Measurements from ENCODE around the gene BMP7.

DNA sequence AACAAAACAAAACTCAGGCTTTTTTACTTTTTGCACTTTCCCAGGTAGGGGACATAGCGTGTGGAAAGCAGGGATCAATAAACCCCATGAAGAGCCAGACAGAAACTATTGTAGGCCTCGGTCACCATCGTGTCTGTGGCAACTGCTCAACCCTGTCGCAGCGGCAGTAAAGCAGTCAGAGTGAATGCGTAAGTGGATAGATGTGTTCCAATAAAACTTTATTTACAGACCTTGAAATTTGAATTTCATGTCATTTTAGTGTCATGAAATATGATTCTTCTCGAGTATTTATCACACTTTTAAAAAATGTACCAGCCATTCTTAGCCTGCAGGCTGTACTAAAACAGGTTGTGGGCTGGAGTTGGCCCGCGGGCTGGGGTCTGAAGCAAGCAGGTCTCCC, 14.5 kb downstream of the BMP7 start:
- no peak for TF ChIP-seq EZH2phosphoT487 (IDR thresholded peaks at IDR 0.05; ENCODE audit: unreplicated experiment)
- TF ChIP-seq, protein P1, sequence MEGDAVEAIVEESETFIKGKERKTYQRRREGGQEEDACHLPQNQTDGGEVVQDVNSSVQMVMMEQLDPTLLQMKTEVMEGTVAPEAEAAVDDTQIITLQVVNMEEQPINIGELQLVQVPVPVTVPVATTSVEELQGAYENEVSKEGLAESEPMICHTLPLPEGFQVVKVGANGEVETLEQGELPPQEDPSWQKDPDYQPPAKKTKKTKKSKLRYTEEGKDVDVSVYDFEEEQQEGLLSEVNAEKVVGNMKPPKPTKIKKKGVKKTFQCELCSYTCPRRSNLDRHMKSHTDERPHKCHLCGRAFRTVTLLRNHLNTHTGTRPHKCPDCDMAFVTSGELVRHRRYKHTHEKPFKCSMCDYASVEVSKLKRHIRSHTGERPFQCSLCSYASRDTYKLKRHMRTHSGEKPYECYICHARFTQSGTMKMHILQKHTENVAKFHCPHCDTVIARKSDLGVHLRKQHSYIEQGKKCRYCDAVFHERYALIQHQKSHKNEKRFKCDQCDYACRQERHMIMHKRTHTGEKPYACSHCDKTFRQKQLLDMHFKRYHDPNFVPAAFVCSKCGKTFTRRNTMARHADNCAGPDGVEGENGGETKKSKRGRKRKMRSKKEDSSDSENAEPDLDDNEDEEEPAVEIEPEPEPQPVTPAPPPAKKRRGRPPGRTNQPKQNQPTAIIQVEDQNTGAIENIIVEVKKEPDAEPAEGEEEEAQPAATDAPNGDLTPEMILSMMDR (conservative IDR thresholded peaks at IDR 0.05; ENCODE audit: low read depth in 2 of 2) = no peak
- no peak for TF ChIP-seq EZH2 (IDR thresholded peaks at IDR 0.05; ENCODE audit: low read depth, unreplicated experiment)
- no peak for TF ChIP-seq JUNB (IDR thresholded peaks at IDR 0.05; ENCODE audit: unreplicated experiment)
- no peak for TF ChIP-seq POLR2AphosphoS5 (IDR thresholded peaks at IDR 0.05; ENCODE audit: low read depth)
- TF ChIP-seq, protein P2, sequence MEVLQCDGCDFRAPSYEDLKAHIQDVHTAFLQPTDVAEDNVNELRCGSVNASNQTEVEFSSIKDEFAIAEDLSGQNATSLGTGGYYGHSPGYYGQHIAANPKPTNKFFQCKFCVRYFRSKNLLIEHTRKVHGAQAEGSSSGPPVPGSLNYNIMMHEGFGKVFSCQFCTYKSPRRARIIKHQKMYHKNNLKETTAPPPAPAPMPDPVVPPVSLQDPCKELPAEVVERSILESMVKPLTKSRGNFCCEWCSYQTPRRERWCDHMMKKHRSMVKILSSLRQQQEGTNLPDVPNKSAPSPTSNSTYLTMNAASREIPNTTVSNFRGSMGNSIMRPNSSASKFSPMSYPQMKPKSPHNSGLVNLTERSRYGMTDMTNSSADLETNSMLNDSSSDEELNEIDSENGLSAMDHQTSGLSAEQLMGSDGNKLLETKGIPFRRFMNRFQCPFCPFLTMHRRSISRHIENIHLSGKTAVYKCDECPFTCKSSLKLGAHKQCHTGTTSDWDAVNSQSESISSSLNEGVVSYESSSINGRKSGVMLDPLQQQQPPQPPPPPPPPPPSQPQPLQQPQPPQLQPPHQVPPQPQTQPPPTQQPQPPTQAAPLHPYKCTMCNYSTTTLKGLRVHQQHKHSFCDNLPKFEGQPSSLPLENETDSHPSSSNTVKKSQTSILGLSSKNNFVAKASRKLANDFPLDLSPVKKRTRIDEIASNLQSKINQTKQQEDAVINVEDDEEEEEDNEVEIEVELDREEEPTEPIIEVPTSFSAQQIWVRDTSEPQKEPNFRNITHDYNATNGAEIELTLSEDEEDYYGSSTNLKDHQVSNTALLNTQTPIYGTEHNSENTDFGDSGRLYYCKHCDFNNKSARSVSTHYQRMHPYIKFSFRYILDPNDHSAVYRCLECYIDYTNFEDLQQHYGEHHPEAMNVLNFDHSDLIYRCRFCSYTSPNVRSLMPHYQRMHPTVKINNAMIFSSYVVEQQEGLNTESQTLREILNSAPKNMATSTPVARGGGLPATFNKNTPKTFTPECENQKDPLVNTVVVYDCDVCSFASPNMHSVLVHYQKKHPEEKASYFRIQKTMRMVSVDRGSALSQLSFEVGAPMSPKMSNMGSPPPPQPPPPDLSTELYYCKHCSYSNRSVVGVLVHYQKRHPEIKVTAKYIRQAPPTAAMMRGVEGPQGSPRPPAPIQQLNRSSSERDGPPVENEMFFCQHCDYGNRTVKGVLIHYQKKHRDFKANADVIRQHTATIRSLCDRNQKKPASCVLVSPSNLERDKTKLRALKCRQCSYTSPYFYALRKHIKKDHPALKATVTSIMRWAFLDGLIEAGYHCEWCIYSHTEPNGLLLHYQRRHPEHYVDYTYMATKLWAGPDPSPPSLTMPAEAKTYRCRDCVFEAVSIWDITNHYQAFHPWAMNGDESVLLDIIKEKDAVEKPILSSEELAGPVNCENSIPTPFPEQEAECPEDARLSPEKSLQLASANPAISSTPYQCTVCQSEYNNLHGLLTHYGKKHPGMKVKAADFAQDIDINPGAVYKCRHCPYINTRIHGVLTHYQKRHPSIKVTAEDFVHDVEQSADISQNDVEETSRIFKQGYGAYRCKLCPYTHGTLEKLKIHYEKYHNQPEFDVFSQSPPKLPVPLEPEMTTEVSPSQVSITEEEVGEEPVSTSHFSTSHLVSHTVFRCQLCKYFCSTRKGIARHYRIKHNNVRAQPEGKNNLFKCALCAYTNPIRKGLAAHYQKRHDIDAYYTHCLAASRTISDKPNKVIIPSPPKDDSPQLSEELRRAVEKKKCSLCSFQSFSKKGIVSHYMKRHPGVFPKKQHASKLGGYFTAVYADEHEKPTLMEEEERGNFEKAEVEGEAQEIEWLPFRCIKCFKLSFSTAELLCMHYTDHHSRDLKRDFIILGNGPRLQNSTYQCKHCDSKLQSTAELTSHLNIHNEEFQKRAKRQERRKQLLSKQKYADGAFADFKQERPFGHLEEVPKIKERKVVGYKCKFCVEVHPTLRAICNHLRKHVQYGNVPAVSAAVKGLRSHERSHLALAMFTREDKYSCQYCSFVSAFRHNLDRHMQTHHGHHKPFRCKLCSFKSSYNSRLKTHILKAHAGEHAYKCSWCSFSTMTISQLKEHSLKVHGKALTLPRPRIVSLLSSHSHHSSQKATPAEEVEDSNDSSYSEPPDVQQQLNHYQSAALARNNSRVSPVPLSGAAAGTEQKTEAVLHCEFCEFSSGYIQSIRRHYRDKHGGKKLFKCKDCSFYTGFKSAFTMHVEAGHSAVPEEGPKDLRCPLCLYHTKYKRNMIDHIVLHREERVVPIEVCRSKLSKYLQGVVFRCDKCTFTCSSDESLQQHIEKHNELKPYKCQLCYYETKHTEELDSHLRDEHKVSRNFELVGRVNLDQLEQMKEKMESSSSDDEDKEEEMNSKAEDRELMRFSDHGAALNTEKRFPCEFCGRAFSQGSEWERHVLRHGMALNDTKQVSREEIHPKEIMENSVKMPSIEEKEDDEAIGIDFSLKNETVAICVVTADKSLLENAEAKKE (CRISPR knock-in tag; IDR thresholded peaks at IDR 0.05) = no peak
- no peak for TF ChIP-seq CREB1 (CRISPR knock-in tag; IDR thresholded peaks at IDR 0.05; ENCODE audit: low read depth)
- no peak for TF ChIP-seq ZNF331 (CRISPR knock-in tag; IDR thresholded peaks at IDR 0.05; ENCODE audit: low read depth)
- TF ChIP-seq, protein P3, sequence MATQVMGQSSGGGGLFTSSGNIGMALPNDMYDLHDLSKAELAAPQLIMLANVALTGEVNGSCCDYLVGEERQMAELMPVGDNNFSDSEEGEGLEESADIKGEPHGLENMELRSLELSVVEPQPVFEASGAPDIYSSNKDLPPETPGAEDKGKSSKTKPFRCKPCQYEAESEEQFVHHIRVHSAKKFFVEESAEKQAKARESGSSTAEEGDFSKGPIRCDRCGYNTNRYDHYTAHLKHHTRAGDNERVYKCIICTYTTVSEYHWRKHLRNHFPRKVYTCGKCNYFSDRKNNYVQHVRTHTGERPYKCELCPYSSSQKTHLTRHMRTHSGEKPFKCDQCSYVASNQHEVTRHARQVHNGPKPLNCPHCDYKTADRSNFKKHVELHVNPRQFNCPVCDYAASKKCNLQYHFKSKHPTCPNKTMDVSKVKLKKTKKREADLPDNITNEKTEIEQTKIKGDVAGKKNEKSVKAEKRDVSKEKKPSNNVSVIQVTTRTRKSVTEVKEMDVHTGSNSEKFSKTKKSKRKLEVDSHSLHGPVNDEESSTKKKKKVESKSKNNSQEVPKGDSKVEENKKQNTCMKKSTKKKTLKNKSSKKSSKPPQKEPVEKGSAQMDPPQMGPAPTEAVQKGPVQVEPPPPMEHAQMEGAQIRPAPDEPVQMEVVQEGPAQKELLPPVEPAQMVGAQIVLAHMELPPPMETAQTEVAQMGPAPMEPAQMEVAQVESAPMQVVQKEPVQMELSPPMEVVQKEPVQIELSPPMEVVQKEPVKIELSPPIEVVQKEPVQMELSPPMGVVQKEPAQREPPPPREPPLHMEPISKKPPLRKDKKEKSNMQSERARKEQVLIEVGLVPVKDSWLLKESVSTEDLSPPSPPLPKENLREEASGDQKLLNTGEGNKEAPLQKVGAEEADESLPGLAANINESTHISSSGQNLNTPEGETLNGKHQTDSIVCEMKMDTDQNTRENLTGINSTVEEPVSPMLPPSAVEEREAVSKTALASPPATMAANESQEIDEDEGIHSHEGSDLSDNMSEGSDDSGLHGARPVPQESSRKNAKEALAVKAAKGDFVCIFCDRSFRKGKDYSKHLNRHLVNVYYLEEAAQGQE (IDR thresholded peaks at IDR 0.05; ENCODE audit: unreplicated experiment) = no peak
- TF ChIP-seq, protein P4, sequence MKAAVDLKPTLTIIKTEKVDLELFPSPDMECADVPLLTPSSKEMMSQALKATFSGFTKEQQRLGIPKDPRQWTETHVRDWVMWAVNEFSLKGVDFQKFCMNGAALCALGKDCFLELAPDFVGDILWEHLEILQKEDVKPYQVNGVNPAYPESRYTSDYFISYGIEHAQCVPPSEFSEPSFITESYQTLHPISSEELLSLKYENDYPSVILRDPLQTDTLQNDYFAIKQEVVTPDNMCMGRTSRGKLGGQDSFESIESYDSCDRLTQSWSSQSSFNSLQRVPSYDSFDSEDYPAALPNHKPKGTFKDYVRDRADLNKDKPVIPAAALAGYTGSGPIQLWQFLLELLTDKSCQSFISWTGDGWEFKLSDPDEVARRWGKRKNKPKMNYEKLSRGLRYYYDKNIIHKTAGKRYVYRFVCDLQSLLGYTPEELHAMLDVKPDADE (IDR thresholded peaks at IDR 0.05) = no peak
- no peak for TF ChIP-seq ZNF114 (CRISPR knock-in tag; IDR thresholded peaks at IDR 0.05)
- no peak for TF ChIP-seq NANOG (IDR thresholded peaks at IDR 0.05; ENCODE audit: borderline replicate concordance)
- TF ChIP-seq STAT1 (IDR thresholded peaks at IDR 0.05; ENCODE audit: unreplicated experiment) = no peak

All from GM23338 (cell line).